D721Med (cell line): Measurements from ENCODE around the gene KCTD8.

Experiments used
- DNase-seq: peaks from one replicate; pipeline ENCODE4 v3.0.0; 2011; ENCODE audit warnings: low spot score; ENCODE audit not compliant: insufficient read length
- FAIRE-seq: peaks from 2 replicates; lab custom pipeline; 2011; peaks lifted over from hg19 to GRCh38; lab: Jason Lieb, UNC
- CTCF ChIP-seq: IDR thresholded peaks from 2 replicates; pipeline ENCODE4 v1.5.1; 2012; ENCODE audit warnings: mild to moderate bottlenecking, control low read depth; ENCODE audit not compliant: insufficient read depth; ENCODE audit errors: missing control alignments

KCTD8 gene

GRCh38 chr4:44422912-44423311, 25.7 kb downstream of the KCTD8 start:
- DNase-seq: no peak
- no peak for TF ChIP-seq CTCF
- FAIRE-seq: no peak

- DNase-seq (no peak), FAIRE-seq (no peak)
- TF ChIP-seq CTCF: no peak
Measured at GRCh38 chr4:44421330-44422065, 27.1 kb downstream of the KCTD8 start.

GRCh38 chr4:44415251-44415650, 33.4 kb downstream of the KCTD8 start:
- FAIRE-seq (no peak), DNase-seq (no peak)
- TF ChIP-seq CTCF: no peak

GRCh38 chr4:44368413-44369167, 80.0 kb downstream of the KCTD8 start:
- no peak for TF ChIP-seq CTCF
- DNase-seq: no peak
- FAIRE-seq: no peak

GRCh38 chr4:44354172-44354571, 94.4 kb downstream of the KCTD8 start:
- TF ChIP-seq CTCF: no peak
- DNase-seq (no peak), FAIRE-seq (no peak)

- FAIRE-seq (no peak), DNase-seq (no peak)
- TF ChIP-seq CTCF: no peak
Measured at GRCh38 chr4:44351069-44351468, 97.5 kb downstream of the KCTD8 start.

GRCh38 chr4:44342800-44343199, 105.8 kb downstream of the KCTD8 start:
- DNase-seq (no peak), FAIRE-seq (peak; percentile 21)
- no peak for TF ChIP-seq CTCF
